HG02885 (cell line): ENCODE results near the gene SNN.

Experiments
- ATAC-seq: cut with Tn5 transposase; IDR thresholded peaks from one replicate; pipeline ENCODE4 v1.9.1; 2021; ENCODE audit warnings: mild to moderate bottlenecking; ENCODE audit not compliant: unreplicated experiment, poor library complexity

SNN gene

DNA sequence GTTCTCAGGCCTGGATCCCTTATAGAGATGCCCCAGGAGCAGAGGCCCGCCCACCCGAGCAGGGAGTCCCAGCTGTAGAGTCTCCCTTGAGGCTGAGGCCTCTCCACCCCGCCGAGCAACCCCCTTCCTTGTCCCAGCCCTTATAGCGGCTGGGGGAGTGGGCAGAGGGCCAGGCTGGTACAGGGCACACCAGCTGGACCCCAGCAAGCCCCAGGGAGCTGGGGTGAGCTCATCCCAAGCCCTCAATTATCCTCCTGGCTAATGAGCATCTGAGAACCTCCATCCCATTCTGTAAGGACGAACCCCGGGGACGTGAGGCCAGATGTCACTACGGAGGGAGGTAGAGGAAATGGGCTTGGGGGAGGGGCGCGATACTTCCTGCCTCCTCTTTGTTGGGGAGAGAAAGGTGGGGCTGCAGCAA, 3.2 kb upstream of the SNN start:
- ATAC-seq = no peak

DNA sequence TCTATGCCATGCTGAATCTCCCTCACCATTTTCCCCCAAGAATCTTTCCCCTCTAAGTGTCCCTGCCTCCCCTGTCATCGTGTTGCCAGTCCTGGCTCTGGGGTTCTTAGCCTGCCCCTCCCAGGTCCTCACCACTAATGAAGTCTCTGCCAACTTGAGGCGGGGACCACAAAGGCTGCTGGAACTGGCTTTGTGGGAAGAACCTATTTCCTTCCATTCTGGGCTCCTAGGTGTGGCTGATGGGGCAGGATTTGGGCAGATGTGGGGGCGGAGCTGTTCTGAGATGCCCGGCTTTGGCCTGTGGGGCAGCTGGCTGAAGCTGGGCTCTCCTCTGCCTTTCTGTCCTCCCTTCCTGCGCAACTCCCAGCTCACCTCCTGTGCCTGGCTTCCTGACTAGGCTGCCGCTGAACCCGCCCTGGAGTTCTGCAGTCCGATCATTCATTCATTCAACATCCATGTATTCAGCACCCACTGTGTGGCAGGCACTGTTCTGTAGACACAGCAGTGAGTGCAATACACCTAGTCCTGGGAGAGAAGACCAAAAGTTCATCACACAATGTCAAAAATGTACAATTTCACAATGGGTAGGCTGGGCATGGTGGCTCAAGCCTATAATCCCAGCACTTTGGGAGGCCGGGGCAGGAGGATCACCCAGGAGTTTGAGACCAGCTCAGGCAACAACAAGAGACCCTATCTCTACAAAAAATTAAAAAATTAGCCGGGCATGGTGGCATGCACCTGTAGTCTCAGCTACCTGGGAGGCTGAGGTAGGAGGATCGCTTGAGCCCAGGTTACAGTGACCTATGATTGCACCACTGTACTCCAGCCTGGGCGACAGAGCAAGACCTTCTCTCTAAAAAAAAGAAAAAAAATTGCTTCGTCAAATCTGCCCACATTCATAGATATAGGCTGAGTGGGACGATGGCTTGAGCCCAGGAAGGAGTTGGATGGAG, 1.9 kb upstream of the SNN start:
- ATAC-seq = no peak

DNA sequence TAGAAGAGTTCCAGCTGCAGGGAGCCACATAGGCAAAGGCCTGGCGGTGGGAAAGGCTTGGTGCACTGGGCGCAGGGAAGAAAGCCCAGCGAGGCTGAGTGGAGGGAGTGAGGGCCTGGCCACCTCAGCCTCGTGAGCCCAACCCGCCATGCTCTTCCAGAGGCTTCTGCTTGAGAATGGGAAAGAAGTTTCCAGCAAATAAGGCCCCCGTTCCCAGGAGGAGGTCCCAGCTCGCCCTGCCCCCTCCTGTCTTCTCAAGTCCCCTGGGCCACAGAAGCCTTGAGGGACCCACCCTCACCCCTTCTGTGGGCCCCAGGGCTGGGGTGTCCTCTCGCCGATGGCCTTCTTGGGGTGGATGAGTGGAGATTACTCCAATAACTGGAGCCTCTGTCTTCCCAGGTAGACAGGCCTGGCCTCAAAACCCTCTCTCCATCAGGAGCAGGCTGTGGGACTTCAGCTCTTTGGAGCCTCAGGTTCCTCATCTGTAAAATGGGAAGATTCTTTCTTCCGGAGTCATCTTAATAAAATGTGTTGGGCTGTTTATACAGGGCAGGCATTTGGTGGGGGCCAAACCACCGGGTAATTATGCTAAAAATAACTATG, 933 bp upstream of the SNN start:
- no peak for ATAC-seq

DNA sequence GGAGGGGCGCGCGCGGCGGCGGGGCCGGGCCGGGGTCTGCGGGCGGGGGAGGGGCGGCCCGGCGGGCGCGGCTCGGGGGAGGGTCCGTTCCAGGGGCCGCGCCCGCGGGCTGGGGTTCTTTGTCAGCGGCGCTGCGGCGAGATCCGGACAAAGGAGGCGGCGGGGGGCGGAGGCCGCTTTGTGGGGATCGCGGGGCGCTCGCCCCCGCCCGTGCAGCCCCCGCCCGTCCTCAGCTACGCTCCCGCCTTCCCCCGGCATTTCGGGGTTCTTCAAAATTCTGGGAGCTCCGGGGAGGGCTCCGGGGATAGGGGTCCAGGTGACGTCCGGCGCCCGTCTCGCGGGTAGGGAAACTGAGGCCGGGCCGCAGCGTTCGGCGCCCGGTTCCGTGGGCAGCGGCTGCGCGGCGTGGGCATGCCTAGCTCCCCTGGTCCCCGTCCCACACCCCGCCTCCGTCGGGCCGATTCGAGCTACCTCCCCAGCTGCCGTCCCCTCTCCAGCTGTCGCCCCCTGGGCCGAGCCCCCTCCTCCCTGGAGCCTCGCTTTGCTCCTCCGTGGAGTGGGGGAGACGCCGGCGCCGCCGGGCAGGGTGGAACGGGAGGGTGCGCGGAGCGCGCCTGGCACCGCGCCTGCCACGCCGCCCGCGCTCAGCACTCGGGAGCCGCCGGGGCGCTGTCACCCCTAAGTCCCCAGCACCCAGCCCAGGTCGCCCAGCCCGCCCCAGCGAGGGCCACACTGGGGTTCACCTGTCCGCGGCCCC, 546 bp downstream of the SNN start:
- no peak for ATAC-seq

DNA sequence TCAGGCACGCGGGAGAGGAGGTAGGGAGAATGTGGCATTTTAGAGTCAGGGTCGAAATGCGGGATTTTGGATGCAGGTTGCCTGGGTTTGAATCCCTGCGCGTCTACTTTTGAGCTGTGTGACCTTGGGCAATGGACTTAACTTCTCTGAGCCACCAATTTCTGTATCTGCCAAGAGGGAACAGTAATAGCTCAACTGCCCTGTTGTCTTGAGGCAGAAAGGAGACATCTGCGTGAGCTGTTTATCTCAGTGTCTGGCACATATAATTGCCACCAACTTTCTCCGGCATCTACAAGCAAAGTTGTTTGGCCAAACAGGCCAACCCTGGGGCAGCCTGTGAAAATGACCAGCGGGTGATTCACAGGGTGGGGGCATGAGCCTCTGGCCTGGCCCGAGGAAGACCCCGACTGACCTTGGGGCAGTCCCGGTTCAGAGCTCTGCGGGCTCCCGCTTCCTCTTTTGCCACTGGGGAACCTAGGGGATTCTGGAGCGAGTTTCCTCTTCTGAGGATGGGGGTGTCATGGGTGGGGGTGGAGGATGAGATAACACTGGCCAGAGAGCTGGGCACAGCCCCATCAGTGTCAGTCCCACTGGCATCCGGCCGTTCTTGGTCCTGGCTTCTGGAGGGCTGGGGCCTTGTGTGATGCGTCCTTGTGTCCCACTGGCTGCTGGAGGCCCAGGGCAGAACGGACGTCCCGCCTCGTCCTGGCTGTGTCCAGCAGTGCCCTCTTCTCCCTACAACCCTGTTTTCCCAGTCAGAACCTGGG, 1.3 kb downstream of the SNN start:
- ATAC-seq = no peak

DNA sequence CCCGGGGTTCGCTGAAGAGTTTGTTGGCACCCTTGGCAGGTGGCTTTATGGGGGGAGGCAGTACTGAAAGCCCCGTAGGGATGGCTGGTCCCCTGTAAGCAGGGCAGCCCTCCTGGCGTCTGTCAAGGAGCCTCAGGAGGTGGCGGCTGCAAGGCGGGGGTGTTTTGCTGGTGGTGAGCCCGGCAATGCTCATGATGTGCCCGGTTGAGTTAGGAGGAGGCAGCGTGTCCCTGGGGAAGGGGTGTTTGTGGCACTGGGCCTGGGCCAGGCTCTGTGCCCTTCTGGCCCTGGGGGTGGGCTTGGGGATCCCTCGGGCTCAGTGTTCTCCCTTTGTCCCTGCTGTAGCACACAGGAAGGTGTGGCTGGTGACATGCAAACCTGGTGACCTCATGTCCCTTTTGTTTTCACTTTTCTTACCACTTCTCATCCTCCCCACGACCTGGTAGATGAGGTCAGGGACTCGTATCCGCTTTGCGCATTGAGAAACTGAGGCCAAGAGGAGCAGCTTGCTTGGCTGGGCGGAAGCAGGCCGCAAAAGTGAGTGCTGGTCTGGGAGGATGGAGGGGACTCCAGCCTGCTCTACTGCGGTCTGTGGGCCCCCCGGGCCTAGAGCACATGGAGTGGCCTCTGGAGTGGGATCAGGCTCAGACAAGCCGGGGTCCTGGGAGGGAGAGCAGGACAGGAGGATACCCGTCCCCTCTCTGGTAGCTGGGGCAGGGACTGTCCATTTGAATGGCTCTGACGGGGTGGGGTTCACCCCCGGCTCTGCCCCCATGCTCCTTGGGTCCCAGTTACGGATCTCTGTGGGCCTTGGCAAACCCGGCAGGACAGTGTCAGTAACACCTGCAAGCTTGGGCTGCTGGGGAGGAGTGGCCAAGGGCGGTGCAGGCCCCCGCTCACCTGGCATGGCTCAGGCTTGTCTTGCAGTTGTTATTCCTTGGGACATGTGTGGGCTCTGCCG, 2.2 kb downstream of the SNN start:
- peak; percentile 45 for ATAC-seq

DNA sequence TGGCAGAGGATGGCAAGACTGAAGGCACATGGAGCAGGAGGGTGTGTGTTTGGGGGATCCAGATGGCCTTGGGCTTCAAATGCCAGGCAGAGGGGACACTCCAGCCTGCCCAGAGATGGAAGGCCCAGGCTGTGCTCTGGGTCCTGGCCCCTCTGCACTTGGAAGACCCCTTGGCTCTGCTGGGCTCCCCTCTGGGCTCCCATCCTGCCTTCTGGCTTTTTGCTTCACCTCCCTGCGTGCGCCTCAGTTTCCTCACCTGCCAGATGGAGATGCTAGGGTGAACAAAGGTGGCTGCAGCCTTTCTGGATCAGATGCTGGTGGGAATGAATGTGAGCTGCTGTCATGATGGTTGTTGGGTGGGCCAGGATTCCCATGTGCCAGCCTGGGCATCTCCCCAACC, 3.0 kb downstream of the SNN start:
- no peak for ATAC-seq

DNA sequence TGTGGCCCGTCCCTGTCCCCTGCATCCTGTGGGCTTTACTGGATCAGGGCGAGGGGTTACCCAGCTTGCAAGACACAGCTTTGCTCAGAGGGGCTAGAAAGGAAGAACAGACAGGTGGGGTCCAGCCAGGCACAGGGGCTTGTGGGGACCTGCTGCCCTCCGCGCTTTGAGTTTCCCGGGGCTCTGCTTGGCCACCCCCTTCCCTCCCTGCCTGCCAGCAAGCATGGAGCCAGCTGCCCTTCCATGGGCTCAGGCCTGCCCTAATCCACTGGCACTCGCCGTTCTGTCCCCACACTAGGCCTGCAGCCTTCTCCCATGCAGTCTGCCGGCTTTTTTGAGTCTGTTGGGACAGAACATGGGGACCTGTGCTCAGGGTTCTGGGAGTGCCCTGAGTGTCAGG, 3.4 kb downstream of the SNN start:
- no peak for ATAC-seq

DNA sequence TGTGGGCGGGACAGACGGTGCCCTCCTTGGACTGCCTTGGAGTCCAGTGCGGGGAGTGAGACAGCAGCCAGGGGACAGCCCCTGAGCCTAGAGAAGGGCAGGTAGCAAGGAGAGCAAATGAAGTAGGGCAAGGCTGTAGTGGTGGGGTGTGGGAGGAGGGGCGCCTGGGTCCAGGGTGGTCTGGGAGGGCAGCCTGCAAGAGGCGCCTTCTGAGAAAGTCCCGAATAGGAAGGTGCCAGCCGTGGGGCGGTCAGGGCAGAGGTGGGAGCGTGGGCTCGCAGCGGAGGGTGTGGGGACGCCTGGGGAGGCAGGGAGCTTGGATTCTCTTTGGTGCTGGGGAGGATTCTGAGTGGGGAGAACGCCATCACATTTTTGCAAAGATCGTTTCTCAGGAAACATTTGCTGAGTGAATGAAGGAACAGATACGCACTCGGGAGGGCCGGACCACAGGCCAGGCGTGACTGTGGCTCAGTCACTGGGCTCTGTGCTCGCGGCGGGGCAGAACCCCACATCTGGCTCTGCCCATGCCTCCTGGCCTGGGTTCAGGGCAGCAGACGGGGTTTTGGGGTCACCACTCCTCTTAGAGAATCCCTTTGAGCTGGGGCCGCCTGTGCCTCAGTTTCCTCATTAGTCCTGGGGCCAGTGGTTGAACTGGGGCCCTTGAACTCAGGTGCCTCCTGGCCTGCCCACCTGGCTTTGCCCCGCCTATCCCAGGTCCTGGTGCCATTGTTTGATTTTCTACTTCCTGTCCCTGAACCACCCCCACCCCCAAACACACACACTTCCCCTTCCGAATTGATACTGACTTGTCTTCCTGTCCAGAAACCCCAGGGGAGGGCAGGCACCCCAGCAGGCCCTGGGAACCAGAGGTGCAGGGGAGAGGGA, 4.2 kb downstream of the SNN start:
- no peak for ATAC-seq

DNA sequence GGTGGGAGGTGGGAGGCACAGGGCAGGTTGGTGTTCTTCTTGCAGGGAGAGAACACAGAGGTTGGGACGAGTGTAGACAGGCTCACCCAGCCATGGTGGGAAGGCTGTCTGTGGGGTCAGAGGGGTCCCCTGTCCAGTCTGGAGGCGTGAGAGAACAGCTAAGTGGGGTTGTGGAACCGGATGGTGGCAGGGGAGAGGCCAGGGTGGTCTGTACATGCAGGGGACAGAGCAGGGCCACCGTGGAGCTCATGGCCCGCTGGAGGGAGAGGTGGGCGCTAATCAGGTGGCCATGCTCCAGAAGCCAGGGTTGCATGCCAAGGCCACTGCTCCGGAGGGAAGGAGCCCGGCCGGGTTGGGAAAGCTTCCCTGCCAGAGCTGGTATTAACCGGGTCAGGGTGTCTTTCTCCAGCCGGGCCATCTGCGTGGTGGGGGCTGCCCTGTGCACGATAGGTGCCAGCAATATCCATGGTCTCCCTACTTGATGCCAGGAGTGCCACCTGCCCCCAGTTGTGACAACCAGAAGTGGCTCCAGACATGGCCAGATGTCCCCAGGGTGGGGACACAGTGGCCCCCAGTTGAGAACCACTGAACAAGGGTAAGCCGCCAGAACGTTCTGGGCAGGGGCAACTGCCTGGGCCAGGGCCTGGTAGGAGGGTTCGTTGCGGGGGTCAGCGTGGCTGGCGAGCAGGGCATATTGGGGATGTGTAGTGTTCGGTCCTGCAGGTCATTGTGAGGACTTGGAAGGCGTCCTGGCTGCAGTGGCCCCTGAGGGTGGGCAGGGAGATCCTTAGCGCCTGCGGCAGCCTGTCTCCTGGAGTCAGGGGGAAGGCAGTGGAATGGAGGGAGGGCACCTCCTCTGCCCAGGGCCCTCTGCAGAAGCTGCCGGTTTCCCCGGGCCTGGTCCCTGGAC, 5.1 kb downstream of the SNN start:
- no peak for ATAC-seq

DNA sequence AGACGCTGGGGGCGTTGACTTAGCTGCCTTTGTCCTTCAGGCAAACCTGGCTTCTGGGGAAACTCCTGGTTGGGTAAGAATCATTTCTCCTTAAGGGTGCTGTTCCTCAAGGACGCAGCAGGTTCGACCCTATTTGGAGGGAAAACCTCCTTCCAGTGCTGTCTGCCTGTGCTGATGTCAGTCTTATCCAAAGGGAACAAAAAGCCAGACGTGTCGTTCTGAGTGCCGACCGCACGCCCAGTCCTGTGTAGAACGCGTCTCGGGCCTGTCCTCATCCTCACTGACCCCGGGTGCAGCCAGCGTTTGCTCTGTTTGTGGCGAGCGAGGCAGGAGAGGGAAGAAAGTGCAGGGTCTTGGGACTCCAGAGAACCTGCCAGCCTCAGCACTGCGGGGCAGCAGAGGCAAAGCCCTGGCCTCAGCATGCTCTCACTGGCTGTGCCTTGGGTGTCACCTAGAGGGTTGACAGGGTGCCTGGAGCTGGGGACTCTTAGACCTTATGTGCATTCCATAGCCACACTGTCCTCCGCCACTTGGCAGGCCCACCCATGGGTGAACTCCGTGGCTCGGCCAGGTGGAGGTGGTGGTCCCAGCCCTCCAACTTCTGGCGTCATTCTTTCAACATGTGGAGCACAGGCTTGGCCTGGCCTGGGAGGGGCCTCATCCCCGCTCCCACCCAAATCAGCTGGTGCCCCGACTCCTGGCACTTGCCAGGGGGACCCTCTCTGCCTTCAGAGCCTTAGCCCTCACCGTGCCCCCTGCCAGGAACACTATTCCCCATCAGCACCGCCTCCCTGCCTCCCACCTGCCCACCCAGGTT, 6.0 kb downstream of the SNN start:
- no peak for ATAC-seq

DNA sequence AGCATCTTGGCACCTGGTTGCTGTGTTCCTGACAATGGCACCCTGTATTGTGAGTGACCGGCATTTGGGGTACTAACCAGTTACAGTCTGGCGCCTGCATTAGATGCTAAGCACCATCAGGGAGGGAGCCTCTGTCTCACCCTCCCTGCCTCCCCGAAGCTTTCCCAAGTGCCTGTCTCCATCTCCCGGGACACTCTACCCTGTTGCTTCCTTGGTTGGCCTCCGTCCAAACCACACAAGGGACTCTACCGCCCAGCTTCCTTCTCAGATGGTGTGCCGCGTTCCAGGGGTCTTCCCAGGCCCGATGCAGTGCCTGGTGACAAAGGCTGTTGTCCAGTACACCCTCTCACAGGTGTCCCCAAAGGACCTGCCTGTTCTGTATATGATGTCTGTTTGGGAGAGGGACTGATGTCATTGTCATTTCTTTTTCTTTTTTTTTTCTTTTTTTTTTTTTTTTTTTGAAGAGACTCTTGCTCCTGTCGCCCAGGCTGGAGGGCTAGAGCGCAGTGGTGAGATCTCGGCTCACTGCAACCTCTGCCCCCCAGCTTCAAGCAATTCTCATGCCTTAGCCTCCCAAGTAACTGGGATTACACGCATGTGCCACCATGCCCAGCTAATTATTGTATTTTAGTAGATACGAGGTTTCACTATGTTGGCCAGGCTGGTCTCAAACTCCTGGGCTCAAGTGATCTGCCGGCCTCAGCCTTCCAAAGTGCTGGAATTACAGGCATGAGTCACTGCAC, 6.7 kb downstream of the SNN start:
- ATAC-seq = no peak

DNA sequence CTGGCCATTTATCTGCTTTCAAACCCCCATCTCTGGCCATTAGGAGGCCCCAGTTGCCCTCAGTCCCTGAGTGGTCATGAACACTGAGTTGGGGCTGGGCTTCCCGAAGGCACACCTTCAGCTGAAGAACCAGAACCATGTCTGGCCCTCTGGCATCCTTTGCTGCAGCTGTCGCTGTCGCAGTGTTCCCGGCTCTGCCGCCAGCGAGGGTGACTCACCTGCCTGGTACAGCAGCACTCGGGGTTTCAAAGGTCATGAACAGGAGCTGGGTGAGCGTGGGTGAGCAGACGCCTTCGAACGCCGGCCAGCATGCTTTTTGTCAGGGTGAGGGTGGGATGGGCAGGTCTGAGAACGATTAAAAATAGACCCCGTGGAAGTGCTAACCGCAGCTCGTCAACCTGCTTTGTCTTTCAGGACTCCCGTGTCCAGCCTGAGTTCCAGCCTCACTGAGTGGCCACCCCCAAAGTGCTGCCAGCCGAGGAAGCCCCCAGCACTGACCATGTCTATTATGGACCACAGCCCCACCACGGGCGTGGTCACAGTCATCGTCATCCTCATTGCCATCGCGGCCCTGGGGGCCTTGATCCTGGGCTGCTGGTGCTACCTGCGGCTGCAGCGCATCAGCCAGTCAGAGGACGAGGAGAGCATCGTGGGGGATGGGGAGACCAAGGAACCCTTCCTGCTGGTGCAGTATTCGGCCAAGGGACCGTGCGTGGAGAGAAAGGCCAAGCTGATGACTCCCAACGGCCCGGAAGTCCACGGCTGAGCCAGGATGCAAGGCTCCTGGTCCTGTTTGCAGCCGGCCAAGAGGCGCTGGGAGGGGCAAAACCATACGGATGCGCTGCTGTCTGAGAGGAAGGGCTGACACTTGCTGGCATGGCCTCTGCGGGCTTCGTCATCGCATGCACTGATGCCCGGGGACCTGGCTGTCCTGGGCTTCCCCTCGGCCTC, 7.6 kb downstream of the SNN start:
- no peak for ATAC-seq

DNA sequence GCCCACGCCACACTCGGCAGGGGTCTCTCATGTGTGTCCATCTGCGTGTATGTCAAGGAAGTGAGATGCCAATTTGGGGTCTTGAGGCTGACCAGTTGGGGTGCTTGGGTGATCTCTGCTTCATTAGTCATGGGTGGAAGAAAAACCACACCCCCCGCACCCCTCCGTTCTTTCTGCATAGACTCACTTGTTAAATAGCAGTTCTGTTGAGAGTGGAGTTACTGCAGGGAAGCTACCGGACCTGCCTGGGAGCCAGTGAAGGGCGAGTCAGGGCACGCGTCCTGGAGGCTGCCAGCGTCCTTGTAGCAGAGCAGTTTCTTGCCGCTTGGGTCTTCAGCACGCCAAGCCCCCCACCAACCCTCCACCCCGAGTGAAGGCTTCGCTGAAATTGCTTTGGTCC, 8.5 kb downstream of the SNN start:
- no peak for ATAC-seq

DNA sequence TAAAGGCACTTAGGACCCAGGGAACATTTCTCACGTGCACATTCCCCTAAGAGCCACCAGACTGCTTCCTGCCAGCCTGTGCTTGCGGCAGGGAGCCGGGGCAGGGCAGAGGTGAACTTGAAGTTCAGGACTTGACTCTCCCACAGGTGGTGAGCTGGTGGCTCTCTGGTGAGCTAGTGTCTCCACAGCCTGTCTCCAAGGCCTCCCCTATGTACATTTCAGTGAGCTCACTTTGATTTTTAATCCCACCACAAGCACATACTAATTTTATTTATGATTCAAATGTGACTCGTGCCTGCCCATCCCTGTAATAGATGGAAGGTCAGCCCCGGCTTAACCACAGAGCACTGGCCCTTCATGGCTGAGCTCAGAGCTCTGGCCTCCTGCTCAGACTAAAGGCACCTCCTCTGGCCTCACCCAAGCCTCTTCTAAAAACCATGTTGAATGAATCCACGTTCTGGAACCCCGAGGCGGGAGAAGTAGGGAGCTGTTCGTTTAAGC, 9.2 kb downstream of the SNN start:
- ATAC-seq = no peak
